ENCODE results near the gene CNKSR2. TPM values are rescaled to one million over a fixed set of nuclear protein-coding genes. Genes with fewer than 3 reads are reported as not detected.

The CNKSR2 gene
- total RNA-seq, result 1.6 and 5.5 TPM in 2 replicates

DNA sequence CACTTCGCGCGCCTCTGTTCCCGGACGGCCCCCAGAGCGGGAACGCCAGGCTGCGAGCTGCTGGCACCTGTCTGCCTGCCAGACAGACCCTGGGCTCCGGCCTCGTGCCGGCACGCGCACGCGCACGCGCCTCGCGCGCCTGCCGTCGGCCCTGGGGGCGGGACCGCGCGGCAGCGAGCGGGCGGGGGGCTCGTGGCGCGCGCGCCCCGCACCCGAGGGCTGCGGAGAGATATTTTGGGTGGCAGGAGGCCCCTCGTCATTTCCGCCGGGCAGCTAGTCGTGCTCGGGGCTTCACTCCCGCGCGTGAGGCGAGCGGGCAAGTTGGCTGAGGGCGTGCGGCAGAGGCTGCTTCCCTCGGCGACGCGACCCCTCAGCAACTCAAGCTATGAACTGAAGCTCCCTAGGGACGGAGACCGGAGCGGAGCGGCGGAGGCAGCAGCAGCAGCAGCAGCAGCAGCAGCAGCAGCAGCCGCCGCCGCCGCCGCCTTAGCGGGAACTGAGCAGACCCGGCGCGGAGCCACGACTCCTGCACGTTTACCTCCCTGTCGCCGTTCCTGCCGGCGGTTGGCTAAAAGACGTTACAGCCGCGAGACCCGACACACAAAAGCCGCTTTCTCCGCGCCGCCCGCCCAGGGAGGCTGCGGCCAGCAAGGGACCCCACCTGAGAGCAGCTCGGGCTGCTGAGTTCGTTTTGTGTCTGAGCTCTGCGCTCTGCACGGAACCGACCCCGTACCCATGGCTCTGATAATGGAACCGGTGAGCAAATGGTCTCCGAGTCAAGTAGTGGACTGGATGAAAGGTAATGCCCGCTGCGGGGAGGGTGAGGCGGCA, at the start of gene CNKSR2:
Gene CNKSR2, plus strand, starts transcription at position 256 of the 831 bp plus-strand sequence. Its CDS starts 480 bp downstream, at position 736.

DNA sequence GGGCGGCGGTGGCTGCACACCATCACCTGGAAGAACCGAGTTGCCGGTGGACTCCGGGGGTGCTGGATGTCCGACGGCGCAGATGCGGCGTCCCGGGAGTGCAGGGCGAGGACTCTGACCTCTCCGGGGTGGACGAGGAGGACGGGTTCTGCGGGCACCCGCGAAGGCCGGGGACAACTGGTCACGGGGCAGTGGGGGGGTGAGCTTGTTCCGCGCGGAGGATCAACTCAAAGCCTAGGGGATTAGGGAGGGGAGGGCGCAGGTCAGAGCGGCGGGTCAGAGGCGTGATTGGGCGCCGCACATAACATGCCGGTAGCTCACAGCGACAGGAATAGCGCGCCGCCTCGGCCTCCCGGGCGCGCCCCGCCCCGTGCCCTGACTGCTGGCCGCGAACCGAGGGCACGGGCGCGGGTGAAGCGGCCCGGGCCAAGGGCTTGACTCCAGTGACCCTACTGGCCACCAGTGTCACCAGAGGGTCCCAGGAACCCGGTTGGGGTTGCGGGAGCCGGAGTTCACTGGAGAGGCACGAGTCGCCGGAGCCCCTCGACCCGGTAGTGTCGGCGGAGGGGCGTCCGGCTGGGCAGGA, 284.0 kb downstream of the CNKSR2 start, which contains the start of gene KLHL34:
Gene KLHL34, minus strand, starts transcription at position 179 of the 586 bp plus-strand sequence. CDS start 542 bp downstream, outside the sequence.

